ENCODE data around the gene NUP153. TPM values are rescaled to one million over a fixed set of nuclear protein-coding genes. Genes with fewer than 3 reads are reported as not detected.

Gene NUP153
- total RNA-seq, 1 donor from 2014 or later = 32.6 TPM

DNA sequence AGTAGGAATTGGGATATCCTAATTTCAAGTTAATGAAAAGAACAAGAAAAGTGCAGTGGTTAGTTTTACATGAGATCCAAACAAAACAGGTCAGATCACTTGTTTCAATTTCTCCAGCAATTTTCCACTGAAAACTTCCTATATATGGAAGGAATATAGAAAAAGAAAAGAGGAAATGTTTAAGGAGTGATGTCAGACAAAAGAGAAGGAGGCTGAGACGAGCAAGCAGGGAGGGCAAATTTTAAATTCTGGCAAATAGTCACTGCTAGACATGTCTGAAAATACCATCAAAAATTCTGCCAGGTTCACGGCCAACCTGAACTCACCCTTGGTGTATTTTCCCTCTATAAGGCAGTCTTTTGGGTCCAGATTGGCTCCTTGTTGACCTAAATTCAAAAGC, 9.5 kb upstream of the NUP153 start:
- H3K27me3 ChIP-seq (ENCODE audit: control insufficient read depth, insufficient read depth, low read length) = no peaks in the 10 kb centered on the region
- no peaks in the 10 kb centered on the region for H3K36me3 ChIP-seq (ENCODE audit: control insufficient read depth, insufficient read depth, low read length)
- H3K4me3 ChIP-seq (ENCODE audit: low read depth, low read length) = no peak overlapping the region
- no peak for DNase-seq (ENCODE audit: low read depth)
- TF ChIP-seq, protein P1, sequence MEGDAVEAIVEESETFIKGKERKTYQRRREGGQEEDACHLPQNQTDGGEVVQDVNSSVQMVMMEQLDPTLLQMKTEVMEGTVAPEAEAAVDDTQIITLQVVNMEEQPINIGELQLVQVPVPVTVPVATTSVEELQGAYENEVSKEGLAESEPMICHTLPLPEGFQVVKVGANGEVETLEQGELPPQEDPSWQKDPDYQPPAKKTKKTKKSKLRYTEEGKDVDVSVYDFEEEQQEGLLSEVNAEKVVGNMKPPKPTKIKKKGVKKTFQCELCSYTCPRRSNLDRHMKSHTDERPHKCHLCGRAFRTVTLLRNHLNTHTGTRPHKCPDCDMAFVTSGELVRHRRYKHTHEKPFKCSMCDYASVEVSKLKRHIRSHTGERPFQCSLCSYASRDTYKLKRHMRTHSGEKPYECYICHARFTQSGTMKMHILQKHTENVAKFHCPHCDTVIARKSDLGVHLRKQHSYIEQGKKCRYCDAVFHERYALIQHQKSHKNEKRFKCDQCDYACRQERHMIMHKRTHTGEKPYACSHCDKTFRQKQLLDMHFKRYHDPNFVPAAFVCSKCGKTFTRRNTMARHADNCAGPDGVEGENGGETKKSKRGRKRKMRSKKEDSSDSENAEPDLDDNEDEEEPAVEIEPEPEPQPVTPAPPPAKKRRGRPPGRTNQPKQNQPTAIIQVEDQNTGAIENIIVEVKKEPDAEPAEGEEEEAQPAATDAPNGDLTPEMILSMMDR (IDR thresholded peaks at IDR 0.05; ENCODE audit: insufficient read depth, low read length, poor library complexity, severe bottlenecking) = no peak

DNA sequence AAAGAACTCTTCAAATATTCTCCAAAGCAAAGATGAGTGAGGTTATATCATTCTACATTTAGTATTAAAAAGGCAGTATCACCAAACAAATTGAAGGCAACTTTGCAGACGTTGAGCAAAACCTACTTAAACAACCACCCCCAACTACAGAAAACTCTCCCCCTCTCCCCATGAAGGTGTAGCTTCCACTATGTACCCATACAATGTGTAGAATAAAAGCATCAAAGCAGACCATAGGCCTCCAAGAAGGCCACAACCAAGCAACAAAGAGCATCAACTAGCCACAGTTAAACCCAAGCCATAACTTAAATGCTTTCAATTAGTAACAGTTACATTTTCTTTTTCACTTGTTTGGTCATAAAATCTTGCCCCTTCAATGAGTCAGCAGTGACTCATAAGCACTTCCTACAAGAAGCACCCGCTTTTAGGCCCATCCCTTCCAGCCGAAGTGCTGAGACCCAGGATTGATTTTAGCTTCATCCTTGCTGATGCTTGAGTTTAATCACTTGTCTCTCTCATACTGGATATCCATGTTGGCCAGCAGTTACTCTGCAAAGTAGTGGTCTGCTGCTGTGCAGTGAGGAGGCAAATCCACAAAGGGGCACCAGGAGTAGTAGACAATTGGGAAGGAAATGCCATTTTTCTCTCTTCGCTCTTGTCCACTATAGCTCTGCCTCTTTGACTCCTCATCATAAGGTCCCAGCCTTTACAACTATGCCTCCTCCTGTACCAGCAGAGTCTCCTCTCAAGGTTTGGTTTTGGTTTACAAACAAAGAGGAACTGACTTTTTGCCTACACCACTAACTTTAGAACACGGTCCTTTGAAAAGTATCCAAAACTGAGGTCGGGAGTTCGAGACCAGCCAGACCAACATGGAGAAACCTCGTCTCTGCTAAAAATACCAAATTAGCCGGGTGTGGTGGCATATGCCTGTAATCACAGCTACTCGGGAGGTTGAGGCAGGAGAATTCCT, 8.4 kb upstream of the NUP153 start:
- peak; percentile 91 for DNase-seq (ENCODE audit: low read depth)
- Histone ChIP-seq H3K27me3 (ENCODE audit: control insufficient read depth, insufficient read depth, low read length) (no peaks in the 10 kb centered on the region), H3K4me3 (ENCODE audit: low read depth, low read length) (no peak overlapping the region), H3K36me3 (ENCODE audit: control insufficient read depth, insufficient read depth, low read length) (no peaks in the 10 kb centered on the region)
- TF ChIP-seq, protein P1 (IDR thresholded peaks at IDR 0.05; ENCODE audit: insufficient read depth, low read length, poor library complexity, severe bottlenecking) = no peak

DNA sequence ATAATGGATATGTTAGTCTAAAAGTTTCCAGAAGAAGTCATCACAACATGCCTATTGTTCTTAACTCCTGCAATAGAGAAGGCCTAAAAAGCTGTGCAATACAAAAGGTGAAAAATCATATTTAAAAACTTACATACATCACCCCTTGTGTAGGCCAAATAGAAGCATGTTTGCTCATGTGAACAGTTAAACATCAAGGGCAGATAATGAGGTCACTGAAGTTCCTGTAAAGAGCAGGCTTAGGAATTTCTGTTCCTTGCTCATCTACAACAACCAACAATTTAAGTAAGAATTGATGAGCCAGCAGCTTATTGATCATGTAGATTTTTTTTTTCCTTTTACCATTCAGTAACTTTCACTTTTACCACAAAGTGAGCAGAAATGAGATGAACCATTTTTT, 7.5 kb upstream of the NUP153 start:
- no peak for DNase-seq (ENCODE audit: low read depth)
- no peak overlapping the region for H3K4me3 ChIP-seq (ENCODE audit: low read depth, low read length)
- H3K27me3 ChIP-seq (ENCODE audit: control insufficient read depth, insufficient read depth, low read length) = no peaks in the 10 kb centered on the region
- TF ChIP-seq, protein P1 (IDR thresholded peaks at IDR 0.05; ENCODE audit: insufficient read depth, low read length, poor library complexity, severe bottlenecking) = no peak
- no peaks in the 10 kb centered on the region for H3K36me3 ChIP-seq (ENCODE audit: control insufficient read depth, insufficient read depth, low read length)

DNA sequence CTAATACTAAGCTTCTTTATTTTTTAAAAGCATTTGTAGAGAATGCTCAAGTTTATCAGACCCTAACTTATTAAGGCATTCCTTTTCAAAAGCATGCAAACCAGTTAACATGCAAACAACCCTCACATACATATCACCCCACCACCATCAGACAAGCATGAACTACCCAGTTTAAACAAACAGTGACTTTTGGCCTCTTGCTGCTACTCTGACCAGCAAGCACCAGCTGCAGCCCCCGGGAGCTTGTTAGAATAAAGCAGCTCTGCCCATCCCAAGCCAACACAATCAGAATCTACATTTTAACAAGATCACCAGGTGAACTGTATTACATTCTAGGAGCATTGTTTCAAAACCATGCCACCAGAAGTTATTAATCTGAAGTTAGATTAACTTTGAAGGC, 5.9 kb upstream of the NUP153 start:
- Histone ChIP-seq H3K4me3 (ENCODE audit: low read depth, low read length) (no peak overlapping the region), H3K27me3 (ENCODE audit: control insufficient read depth, insufficient read depth, low read length) (no peaks in the 10 kb centered on the region), H3K36me3 (ENCODE audit: control insufficient read depth, insufficient read depth, low read length) (no peaks in the 10 kb centered on the region)
- TF ChIP-seq, protein P1 (IDR thresholded peaks at IDR 0.05; ENCODE audit: insufficient read depth, low read length, poor library complexity, severe bottlenecking) = no peak
- no peak for DNase-seq (ENCODE audit: low read depth)

DNA sequence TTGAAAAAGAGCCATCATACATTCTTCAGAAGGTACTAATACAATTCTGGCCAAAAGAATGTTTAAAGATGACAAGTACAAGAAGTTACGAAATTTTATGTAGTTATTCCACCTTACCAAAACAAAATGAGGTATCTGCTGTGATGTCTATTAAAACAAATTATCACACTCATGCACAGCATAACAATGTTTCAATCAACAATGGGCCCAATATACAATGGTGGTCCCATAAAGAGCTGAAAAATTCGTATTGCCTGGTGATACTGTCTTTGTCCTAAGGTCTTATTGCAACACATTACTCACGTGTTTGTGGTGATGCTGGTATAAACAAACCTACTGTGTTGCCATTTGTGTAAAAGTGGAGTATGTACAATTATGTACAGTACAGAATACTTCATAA, 3.6 kb upstream of the NUP153 start:
- Histone ChIP-seq H3K27me3 (ENCODE audit: control insufficient read depth, insufficient read depth, low read length) (no peaks in the 10 kb centered on the region), H3K4me3 (ENCODE audit: low read depth, low read length) (no peak overlapping the region), H3K36me3 (ENCODE audit: control insufficient read depth, insufficient read depth, low read length) (no peaks in the 10 kb centered on the region)
- TF ChIP-seq, protein P1 (IDR thresholded peaks at IDR 0.05; ENCODE audit: insufficient read depth, low read length, poor library complexity, severe bottlenecking) = no peak
- DNase-seq (ENCODE audit: low read depth) = no peak
